GM21723 (cell line): ENCODE measurements around the gene GRAMD4.
A peak's percentile ranks its signal among the peaks of the same experiment; 100 is the strongest.

Source experiments
- ATAC-seq: cut with Tn5 transposase; IDR thresholded peaks from one replicate; pipeline ENCODE4 v1.9.1; 2021; ENCODE audit warnings: mild to moderate bottlenecking, moderate library complexity; ENCODE audit not compliant: unreplicated experiment

The GRAMD4 gene

DNA sequence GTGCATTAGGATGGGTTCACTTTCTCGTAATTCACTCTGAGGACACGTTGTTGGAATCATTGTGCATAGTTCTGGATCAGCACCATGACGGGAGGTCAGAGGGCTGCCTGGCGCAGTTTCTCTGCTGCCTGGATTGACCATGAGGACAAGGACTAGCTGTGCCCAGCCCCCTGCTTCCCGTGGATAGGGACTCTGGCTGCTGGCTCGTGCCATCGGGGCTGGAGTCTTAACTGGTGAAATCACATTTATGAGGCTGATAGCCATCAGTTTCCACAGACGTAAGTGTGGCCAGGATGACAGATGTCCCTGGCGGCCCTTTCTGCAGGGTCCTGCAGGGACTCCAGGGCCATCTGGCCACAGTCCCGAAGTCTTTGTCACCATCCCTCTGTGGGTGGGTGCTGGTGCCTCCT lies 24.1 kb upstream of the GRAMD4 start:
- no peak for ATAC-seq

DNA sequence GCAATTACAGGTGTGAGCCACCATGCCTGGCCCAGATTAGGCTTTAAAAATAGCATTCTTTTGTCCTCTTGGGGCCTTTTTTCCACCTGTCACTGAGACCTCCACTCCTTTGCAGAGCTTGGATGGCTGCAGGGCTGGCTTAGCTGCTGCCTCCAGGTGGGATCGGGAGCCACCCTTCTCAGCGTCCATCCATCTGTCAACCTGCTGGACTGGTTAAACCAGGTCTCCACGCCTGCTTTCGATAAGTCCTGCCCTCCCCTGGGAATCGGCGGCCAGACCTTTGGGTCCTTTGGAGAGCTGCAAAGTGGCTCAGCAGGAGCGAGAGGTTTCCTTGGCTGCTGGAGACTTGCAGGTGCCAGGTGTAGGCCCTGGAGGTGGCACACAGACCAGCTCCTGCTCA lies 23.4 kb upstream of the GRAMD4 start:
- no peak for ATAC-seq

DNA sequence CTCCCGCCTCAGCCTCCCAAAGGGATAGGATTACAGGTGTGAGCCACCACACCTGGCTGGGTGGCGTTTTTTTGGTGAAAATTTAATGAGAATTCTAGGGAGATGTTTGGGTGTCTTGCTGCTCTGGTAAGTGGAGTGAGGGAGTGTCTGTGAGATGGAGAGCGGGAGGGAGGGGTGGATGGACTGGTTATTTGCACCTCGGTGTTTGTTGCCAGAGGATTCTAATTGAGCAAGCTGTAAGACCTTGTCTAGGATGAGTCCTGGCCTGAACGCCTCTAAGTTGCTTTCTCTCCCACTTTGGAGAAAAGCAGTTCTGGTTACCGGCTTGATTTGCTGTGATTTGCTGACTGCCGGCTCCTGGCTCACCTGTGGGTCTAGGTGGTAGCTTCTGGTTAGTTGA lies 22.0 kb upstream of the GRAMD4 start:
- no peak for ATAC-seq

DNA sequence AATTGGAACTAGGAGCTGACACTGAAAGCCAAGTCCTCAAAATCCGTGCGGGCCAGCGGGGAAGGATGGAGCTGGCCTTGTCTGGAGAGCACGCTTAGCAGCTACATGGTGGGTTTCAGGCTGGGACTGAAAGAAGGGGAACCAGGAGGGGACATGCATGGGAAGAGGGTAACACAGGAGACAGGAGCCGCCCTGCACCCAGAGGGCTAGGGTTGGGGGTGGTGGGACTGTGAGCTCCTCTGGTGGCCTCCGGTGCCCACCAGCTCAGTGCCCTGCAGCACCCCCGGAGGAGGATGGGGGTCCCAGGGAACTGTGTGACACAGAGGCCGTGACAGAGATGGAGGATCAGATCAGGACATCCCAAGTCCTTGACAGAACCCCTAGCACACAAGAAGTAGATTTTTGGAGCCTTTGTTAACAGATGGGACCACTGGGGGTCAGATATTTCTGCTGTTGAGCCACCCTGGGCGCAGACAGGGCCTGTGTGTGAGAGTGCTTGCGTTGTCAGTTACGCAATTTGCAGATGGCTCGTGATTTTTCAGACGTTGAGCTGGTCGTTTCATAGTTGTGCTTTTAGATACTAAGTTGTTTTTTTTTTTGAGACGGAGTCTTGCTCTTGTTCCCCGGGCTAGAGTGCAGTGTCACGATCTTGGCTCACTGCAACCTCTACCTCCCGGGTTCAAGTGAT lies 21.3 kb upstream of the GRAMD4 start:
- ATAC-seq: no peak

DNA sequence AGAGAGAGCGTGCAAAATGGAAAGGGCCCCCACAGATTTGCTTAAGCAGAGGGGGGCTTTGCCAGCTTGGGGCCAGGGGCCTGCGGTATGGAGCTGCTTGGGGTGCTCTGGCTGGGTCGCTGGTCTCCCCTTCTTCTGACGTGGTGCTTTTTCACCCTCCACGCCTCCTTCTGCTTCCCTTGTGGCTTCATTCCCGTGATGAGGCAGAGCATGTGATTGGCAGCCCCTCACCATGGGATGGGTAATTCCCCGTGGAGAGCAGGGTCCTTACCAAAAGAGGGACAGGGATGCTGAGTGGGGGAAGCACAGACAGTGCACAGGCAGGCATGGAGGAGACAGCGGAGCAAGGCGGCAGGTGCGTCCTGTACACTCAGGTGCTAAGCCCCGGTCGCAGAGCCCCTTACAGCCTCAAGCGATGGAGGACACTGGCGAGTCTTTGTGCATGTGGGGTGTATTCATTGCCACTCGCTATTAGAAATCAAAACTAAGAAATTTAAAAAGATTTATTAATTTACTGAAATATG lies 19.9 kb upstream of the GRAMD4 start:
- no peak for ATAC-seq

DNA sequence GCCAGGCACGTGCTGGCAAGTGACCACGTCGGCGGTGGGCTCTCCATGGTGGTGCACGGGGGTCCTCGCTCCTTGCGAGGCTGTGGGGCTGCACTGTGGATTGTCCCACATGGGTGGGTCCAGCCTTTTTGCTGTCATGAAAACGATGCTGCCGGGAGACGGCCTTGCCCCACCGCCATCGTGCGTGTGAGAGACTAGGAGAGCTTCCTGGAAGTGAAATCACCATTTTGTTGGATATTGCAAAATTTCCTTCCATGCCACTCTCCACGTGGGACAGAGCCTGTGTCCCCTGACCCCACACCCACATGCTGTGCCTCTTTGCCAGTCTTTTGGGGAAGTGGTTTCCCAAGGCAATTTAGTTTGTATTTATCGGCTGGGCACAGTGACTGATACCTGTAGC lies 18.2 kb upstream of the GRAMD4 start:
- no peak for ATAC-seq

DNA sequence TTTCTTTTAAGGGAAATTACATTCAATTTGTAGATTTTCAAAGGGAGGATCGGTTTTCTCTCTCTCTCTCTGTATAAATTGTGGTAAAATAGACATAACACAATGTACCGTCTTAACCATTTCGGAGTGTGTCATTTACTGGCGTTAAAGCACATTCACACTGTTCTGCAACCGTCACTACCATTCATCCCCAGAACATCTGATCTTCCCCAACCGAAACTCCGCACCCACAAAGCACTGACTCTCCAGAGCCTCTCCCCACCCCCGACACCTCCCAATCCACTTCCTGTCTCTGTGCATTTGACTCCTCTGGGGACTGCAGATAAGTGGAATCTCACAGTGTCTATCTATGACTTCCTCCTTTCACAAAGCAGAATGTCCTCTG lies 15.9 kb upstream of the GRAMD4 start:
- ATAC-seq: no peak

DNA sequence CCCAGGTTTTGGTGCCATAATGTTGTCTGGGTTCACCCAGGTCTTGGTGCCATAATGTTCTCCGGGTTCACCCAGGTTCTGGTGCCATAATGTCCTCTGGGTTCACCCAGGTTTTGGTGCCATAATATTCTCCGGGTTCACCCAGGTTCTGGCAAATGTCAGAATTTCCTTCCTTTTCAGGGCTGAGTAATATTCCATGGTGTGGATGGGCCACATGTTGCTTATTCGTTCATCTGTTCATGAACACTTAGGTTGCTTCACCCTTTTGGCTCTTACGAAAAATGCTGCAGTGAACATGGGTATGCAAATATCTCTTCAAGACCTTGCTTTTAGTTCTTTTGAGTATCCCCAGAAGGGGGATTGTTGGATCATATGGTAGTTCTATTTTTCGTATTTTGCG lies 15.1 kb upstream of the GRAMD4 start:
- no peak for ATAC-seq

DNA sequence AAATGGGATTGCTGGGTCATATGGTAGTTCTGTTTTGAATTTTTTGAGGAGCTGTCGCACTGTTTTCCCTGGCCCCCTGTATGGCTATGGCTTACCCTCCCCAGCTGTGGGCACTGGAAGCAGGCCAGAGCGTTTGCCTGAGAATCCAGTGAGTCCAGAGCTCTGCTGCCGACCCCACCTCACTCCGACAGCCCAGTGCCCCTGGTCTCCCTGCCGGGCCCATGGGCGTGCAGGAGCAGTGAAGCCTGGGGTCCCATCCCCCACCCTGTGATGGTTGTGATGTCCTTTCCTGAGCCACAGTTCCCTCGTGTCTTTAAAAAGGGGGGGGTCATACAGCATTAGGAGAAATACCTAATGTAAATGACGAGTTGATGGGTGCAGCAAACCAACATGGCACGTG lies 13.3 kb upstream of the GRAMD4 start:
- no peak for ATAC-seq

DNA sequence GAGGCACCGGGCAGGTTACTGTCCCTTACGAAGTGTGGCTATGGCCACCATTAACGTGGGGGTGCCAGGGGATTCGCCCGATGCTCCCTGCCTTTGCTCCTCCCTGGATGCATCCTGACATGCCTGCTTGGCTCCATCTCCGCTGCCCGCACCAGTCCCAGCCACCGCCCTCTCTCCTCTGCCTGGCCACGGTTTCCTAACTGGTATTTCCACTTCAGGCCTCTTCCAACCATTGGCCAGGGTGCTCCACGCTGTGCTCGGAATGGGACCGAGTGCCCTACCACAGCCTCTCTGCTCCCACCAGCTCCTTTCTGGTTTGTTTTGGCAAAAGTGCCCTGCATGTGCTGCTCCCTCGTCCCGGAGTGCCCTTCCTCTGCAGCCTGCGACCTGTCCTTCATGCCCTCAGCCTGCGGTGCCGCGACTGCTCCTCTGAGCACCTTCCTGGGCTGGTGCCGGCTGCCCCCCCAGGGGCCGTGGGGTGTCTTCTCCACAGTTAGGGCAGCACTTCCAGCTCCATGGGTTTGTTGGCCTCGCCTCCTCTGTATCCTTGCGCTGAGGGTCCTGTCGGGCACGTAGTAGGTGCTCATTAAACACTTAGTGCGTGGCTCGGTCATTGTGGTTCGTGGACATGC lies 12.6 kb upstream of the GRAMD4 start:
- no peak for ATAC-seq

DNA sequence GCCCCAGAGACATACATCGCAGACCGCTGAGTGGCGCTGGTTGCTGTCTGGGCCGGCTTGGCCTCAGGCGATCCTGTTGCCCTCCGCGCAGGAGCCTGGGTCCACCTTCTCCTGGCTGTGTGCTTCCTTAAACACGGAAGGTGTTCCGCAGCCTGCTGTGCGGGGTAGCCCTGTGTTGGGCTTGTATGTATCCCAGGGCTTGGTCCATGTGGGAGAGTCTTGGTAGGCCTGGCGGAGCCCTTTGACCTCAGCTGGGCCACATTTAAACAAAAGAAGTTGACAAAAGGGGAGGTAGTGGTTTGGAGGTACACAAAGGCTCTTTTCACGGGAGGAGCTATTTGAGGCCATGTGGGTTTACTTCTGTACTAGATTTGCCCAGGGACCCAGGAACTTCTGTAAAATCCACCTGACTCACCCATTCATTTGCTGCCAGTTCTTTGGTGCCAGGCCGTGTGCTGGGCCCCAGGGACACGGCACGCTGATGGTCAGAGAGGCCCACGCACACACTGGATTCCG lies 11.0 kb upstream of the GRAMD4 start:
- ATAC-seq: no peak

DNA sequence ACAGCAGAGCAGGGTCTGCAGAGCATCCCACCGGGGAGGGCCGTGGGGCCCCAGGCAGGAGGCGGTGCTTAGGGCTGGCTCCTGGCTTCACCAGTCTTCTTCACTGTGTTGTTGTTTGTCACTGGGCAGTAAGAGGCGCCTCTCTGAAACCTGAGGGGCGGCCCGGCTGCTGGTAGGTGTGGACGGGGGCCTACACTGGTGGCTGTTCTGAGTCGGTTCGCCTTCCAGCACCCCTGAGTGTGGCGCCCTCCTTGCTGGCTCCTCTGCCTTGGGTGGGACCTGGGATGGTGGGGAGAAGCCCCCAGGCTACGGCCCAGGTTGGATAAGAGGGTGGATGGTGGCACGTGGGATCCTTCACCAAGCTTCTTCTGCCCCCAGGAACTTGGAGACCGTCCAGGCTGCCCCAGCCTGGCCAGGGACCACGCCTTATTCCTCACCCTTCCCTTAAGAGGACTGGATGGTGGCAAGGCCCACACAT lies 10.4 kb upstream of the GRAMD4 start:
- ATAC-seq: no peak

DNA sequence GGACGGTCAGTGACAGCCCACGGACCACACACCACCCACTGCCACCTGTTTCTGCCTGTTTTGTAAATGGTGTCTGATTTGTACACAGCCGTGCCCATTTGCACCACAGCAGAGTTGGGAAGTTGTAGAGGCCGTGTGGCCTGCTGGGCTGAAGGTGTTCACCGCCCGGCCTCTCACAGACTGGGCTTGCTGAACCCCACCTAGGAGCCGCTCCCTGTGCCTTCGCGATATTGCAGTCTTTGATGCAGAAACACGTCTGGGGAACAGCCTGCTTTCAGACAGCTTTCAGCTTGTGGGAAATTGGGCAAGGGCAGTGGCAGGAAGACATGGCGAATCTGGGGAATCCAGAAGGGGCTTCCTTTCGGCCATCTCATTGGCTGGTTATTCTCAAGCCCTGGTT lies 9.8 kb upstream of the GRAMD4 start:
- no peak for ATAC-seq

DNA sequence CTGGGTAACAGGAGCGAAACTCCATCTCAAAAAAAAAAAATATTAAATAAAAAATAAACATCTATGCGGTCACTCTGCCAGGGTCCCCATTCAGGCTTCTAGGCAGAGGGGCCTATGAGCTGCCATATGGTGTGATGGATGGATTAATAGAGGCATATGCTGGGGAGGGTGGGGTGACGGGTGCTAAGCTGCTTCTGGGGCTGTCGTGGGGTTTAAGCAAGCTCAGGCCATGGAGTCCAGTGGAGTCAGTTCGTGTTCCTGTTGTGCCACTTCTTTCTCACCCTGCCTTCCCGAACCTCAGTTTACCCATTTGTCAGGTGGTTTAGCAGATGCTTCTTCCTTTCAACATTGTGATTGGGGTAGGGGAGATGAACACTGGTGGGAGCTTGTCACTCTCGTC lies 9.0 kb upstream of the GRAMD4 start:
- ATAC-seq: no peak

DNA sequence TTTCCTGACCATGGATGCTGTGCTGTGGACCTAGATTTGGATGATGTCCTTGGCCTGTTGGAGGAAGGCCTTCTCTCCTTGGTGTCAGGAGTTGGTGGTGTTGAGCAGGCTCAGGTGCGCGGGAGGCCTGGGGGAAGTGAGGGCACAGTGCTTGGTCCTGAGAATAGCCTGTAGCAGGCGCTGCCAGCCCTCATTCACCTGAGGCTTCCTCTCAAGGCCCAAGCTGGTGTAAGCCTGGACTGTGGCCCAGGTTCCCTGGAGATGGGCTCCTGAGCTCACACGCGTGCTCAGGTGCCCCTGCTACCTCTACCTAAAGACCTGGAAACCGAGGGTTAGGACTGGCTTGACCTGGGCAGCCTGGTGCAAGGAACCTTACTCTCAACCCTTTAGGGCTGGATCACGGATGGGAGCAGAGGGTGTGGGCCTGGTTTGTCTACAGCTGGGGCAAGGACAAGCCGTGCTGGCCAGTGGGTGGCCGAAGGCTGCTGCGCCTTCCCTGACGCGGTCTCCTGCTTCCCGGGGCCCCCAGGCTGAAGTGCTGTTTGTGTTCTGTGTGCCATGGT lies 7.8 kb upstream of the GRAMD4 start:
- ATAC-seq: no peak

DNA sequence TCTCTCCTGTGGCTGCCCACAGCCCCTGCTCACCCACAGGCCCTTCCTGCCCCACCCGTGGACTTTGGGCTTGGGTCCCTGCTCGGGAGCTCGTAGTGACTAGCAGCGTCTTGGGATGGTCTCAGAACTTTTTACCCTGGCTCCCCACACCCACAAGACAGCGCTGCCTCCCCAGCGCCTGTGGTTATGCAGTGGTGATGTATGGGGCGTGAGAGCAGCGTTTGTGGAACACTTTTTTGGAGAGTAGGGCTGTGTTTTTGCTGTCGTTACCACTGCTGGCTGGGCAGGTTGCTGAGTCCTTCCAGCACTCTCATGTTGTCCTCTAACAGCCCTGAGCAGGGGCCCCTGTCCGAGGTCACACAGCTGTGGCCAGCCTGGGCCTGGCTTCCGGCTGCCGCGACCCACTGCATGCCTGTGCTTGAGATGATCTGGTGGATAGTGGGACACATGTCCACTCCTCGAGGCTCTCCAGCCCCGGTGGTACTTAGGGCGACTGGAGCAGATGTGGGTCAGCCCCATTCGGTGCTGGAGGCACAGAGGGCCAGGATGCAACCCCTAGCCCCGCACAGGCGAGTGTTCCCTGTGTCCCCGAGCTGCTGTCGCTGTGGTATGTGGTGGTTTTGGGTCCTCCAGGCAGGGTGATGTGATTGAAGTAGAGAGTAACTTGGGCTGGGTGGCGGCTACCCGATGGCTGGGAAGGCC lies 7.1 kb upstream of the GRAMD4 start:
- no peak for ATAC-seq

DNA sequence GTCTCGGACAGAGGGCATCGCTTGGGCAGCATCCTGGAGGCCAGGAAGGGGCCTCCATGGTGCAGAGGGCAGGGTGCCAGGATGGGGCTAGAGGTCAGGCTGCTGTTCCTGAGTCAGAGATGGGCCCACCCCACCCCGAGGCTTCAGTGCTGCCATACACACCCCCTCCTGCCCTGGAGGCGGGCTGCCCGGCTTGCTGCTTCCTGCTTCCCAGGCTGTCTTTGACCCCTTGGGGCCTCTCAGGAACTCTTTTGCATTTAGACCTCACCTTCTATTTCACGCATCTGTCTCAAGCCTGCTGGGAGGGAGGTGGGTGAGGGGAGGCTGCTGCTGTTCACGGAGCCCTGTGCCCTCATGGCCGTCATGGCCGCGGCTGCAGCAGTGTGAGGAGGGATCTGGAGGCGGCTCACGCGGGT lies 6.6 kb upstream of the GRAMD4 start:
- no peak for ATAC-seq

DNA sequence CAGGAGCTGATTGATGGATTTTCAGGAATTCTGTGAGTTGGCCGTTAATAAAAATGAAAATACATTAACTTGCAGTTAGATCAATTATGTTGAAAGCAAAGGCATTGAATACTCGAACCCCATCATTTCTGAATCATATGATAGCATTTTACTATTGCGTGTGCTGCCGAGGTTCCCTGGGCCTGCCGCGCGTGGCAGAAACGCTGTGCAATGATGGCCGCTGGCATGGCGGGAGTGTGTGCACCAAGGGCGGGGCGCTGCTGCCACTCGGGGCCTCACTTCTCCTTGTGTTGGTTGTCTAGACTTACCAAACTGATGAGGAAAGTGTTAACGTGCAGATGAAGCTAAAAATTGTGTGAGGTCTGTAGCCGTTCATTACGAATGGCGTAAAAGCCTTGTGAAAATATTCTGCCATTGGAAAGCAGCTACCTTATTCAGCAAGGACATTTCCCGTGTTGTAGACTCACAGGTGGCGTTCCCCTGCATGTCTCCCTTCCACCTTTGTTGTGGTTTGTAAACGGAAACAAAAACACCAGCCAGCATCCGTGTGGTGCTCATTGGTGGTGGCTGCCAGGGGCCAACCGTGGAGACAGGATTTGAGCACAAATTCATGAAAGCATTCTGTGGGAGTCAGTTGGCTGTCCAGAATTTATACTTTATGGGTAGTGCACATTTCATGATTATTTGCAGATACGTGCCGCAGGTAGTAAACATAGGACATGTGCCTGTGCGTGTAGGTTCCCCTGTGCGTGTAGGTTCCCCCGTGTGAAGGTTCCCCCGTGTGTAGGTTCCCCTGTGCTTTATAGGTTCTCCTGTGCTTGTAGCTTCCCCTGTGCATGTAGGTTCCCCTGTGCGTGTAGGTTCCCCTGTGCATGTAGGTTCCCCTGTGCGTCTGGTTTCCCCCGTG lies 5.9 kb upstream of the GRAMD4 start:
- ATAC-seq: peak; percentile 57

DNA sequence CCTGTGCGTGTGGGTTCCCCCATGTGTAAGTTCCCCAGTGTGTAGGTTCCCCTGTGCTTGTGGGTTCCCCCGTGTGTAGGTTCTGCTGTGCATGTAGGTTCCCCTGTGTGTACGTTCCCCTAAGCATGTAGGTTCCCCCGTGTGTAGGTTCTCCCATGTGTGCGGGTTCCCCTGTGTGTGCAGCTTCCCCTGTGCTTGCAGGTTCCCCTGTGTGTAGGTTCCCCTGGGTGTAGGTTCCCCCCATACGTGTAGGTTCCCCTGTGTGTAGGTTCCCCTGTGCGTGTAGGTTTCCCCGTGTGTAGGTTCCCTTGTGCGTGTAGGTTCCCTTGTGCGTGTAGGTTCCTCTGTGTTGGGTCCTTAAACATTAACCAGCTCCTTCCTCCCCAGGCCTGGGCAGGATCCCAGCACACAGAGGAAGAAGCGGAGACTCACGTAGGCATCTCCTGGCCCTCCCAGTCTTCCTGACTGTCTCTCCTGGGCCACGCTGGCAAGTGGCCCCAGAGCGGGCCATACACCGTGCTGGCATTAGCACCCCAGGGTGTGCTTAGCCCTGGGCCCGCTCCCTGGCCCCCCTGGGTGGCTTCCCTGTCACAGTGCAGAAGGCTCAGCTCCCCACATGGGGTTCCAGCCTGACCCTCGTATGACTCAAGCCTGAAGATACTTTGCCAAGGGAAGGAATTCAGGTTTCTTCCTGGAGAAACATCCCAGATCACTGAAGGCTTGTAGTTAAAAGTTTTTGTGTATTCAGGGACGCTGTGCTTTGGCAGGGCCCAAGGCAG lies 2.8 kb upstream of the GRAMD4 start:
- ATAC-seq: no peak
